ENCODE measurements around the gene TOP3A. TPM values are rescaled to one million over a fixed set of nuclear protein-coding genes. Genes with fewer than 3 reads are reported as not detected.

Gene TOP3A
- total RNA-seq, 1 experiment from 2014 or later = 48.8 TPM

DNA sequence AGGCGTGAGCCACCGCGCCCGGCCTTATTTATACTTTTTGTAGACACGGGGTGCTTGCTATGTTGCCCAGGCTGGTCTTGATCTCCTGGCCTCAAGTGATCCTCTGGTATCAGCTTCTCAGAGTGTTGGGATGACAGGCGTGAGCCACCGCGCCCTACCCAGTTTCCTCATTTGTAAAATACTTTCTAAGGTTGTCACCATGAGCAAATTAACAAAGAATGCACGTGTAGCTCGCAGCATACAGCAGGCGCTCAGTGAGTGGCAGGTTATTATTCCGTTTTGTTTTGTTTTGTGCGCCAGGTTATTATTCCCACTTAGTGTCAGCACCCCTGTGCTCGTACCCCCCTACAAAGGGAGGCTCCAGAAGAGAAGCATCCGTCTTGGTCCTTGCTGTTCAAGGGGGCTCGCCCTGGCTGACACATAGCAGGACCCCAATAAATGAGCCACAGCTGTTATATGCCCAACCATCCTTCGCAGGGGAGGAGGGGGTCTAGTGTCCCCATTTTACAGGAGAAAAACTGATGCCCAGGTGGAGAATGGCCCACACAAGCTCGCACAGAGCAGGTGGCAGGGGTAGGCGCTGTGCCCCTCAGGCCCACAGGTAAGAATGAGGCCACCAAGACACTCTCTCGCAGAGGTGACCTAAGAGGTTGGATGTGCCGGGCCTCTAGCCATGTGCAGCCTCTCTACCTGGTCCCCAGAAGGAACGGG is 55.0 kb downstream of the TOP3A start:
- peak overlapping the region; percentile 94 for H3K27ac ChIP-seq (ENCODE audit: low read depth, low read length)
- CTCF ChIA-PET = interaction anchor here (0.7 kb wide), 1 partner anchor 42 kb away, joined by 6 read pairs; no protein-coding TSS in a partner anchor
- peak; percentile 16 for ATAC-seq

GRCh38 chr17:18258356-18259038 is 56.3 kb downstream of the TOP3A start, which contains the start of gene FLII:
TSS of gene FLII (minus strand) at chr17:18258738. CDS start at chr17:18258690, 48 bp downstream.
- H3K9ac ChIP-seq (ENCODE audit: low read length) = peak within 1 kb of the TSS; percentile 94
- no peaks in the 10 kb centered on the region for H4K20me1 ChIP-seq (ENCODE audit: insufficient read depth)
- no peaks in the 10 kb centered on the region for H3K9me3 ChIP-seq (ENCODE audit: control insufficient read depth in 1 of 2, insufficient read depth in 1 of 2, low read depth in 1 of 2, low read length in 2 of 2)
- peaks cover 56% of the 10 kb centered on the region for H3K79me2 ChIP-seq (ENCODE audit: insufficient read depth, low read length)
- no peaks in the 10 kb centered on the region for H3K9me2 ChIP-seq (ENCODE audit: insufficient read depth)
- peak within 1 kb of the TSS; percentile 99 for H3K4me2 ChIP-seq (ENCODE audit: low read length)
- H3K27me3 ChIP-seq (ENCODE audit: insufficient read depth, low read length) = no peaks in the 10 kb centered on the region
- ChIA-PET POLR2A (interaction anchor here (1.0 to 1.8 kb wide), 2 partner anchors 8 to 422 kb away, joined by 3 to 5 read pairs; no protein-coding TSS in a partner anchor), CTCF (interaction anchor here (0.7 kb wide), 1 partner anchor 41 kb away, joined by 6 read pairs; no protein-coding TSS in a partner anchor), RAD21 (ENCODE audit: low non-redundant PET in 1 of 2, low total read pairs in 2 of 2, uncharacterized antibody in 2 of 2, unreplicated experiment in 2 of 2) (no interaction called here)
- TF ChIP-seq SIN3A (IDR thresholded peaks at IDR 0.05; ENCODE audit: low read depth) (peak; percentile 66; the same call in 1 of the 2 replicates), TCF7L2 (IDR thresholded peaks at IDR 0.05; ENCODE audit: borderline replicate concordance, extremely low read depth, insufficient read depth, insufficient read length) (peak; percentile 31), YY1 (IDR thresholded peaks at IDR 0.05; ENCODE audit: extremely low read depth, insufficient replicate concordance, low read depth, low read length) (peak; percentile 57), ZFX (IDR thresholded peaks at IDR 0.05) (peak; percentile 97), POLR2AphosphoS5 (IDR thresholded peaks at IDR 0.05; ENCODE audit: low read depth, low read length) (peak; percentile 76)
- TF ChIP-seq, protein P1, sequence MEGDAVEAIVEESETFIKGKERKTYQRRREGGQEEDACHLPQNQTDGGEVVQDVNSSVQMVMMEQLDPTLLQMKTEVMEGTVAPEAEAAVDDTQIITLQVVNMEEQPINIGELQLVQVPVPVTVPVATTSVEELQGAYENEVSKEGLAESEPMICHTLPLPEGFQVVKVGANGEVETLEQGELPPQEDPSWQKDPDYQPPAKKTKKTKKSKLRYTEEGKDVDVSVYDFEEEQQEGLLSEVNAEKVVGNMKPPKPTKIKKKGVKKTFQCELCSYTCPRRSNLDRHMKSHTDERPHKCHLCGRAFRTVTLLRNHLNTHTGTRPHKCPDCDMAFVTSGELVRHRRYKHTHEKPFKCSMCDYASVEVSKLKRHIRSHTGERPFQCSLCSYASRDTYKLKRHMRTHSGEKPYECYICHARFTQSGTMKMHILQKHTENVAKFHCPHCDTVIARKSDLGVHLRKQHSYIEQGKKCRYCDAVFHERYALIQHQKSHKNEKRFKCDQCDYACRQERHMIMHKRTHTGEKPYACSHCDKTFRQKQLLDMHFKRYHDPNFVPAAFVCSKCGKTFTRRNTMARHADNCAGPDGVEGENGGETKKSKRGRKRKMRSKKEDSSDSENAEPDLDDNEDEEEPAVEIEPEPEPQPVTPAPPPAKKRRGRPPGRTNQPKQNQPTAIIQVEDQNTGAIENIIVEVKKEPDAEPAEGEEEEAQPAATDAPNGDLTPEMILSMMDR (IDR thresholded peaks at IDR 0.05 in 2 of 3, conservative IDR thresholded peaks at IDR 0.05 in 1 of 3; ENCODE audit: borderline replicate concordance in 1 of 3, insufficient read depth in 1 of 3, low read depth in 2 of 3, low read length in 2 of 3) = no peak
- BruUV-seq (replicated peaks) = no TSS peak
- H3K4me1 ChIP-seq (ENCODE audit: control insufficient read depth in 1 of 2, insufficient read depth in 2 of 2, low read length in 2 of 2) = peaks cover 33 to 43% of the 10 kb centered on the region in 2 experiments
- ATAC-seq (peak; percentile 49), DNase-seq (ENCODE audit: low read depth, low spot score) (no peak)
- H3K27ac ChIP-seq (ENCODE audit: low read depth, low read length) = peak within 1 kb of the TSS; percentile 96
- intact Hi-C loops (cut with micrococcal nuclease) = no loop called here
- peak within 1 kb of the TSS; percentile 87 to 92 for H3K4me3 ChIP-seq (replicated peaks in 1 of 2; ENCODE audit: low read depth in 1 of 2, low read length in 2 of 2)
- peaks cover 12 to 24% of the 10 kb centered on the region in 2 experiments; a peak in 3 of 4 replicates for H3K36me3 ChIP-seq (ENCODE audit: control insufficient read depth in 1 of 2, insufficient read depth in 2 of 2, low read length in 2 of 2)
- H2AFZ ChIP-seq (ENCODE audit: low read depth, low read length, poor library complexity, severe bottlenecking) = no peak within 1 kb of the TSS

More for the DNA sequence above, 55.0 kb downstream of the TOP3A start:
- no TSS peak for BruUV-seq (replicated peaks)
- ChIA-PET RAD21 (ENCODE audit: low non-redundant PET in 1 of 2, low total read pairs in 2 of 2, uncharacterized antibody in 2 of 2, unreplicated experiment in 2 of 2) (interaction anchor here in 1 of 2 experiments (0.5 kb wide), 1 partner anchor 101 kb away, joined by 4 read pairs; no protein-coding TSS in a partner anchor), POLR2A (interaction anchor here (0.6 to 1.8 kb wide), 2 partner anchors 10 to 12 kb away, joined by 3 to 5 read pairs; no protein-coding TSS in a partner anchor)
- intact Hi-C loops (cut with micrococcal nuclease) = loop anchor here (2.0 to 5.0 kb wide), 2 partner anchors 35 to 53 kb away; partner anchors contain the start of genes LLGL1 and TOP3A
- H4K20me1 ChIP-seq (ENCODE audit: insufficient read depth) = no peaks in the 10 kb centered on the region
- H3K9ac ChIP-seq (ENCODE audit: low read length) = peak overlapping the region; percentile 86
- H3K9me3 ChIP-seq (ENCODE audit: control insufficient read depth in 1 of 2, insufficient read depth in 1 of 2, low read depth in 1 of 2, low read length in 2 of 2) = no peaks in the 10 kb centered on the region
- peak; percentile 56 for DNase-seq (ENCODE audit: low read depth, low spot score)
- peak overlapping the region; percentile 55 to 86 for H3K4me3 ChIP-seq (replicated peaks in 1 of 2; ENCODE audit: low read depth in 1 of 2, low read length in 2 of 2)
- H3K79me2 ChIP-seq (ENCODE audit: insufficient read depth, low read length) = peaks cover 53% of the 10 kb centered on the region
- H2AFZ ChIP-seq (ENCODE audit: low read depth, low read length, poor library complexity, severe bottlenecking) = no peak overlapping the region
- TF ChIP-seq SIN3A (IDR thresholded peaks at IDR 0.05; ENCODE audit: low read depth) = peak; percentile 71; the same call in 1 of the 2 replicates
- TF ChIP-seq, protein P2, sequence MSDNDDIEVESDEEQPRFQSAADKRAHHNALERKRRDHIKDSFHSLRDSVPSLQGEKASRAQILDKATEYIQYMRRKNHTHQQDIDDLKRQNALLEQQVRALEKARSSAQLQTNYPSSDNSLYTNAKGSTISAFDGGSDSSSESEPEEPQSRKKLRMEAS (IDR thresholded peaks at IDR 0.05) = peak; percentile 59
- TF ChIP-seq, protein P3, sequence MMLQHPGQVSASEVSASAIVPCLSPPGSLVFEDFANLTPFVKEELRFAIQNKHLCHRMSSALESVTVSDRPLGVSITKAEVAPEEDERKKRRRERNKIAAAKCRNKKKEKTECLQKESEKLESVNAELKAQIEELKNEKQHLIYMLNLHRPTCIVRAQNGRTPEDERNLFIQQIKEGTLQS (IDR thresholded peaks at IDR 0.05) = no peak
- H3K9me2 ChIP-seq (ENCODE audit: insufficient read depth) = no peaks in the 10 kb centered on the region
- H3K4me2 ChIP-seq (ENCODE audit: low read length) = peak overlapping the region; percentile 99
- H3K27me3 ChIP-seq (ENCODE audit: insufficient read depth, low read length) = no peaks in the 10 kb centered on the region
- peaks cover 6 to 22% of the 10 kb centered on the region in 2 experiments; a peak in 3 of 4 replicates for H3K36me3 ChIP-seq (ENCODE audit: control insufficient read depth in 1 of 2, insufficient read depth in 2 of 2, low read length in 2 of 2)
- peaks cover 33 to 43% of the 10 kb centered on the region in 2 experiments for H3K4me1 ChIP-seq (ENCODE audit: control insufficient read depth in 1 of 2, insufficient read depth in 2 of 2, low read length in 2 of 2)
